GM19463 (cell line): Measurements from ENCODE around the gene CERKL.
"Not testable (repeated sequence)": the region's sequence is repeated elsewhere in the genome, so short reads cannot be mapped to it uniquely, and the experiment has no call there.

Source experiments
- ATAC-seq: cut with Tn5 transposase; IDR thresholded peaks from one replicate; pipeline ENCODE4 v1.9.1; 2021; ENCODE audit warnings: mild to moderate bottlenecking, moderate library complexity; ENCODE audit not compliant: unreplicated experiment

The CERKL gene, protein sequence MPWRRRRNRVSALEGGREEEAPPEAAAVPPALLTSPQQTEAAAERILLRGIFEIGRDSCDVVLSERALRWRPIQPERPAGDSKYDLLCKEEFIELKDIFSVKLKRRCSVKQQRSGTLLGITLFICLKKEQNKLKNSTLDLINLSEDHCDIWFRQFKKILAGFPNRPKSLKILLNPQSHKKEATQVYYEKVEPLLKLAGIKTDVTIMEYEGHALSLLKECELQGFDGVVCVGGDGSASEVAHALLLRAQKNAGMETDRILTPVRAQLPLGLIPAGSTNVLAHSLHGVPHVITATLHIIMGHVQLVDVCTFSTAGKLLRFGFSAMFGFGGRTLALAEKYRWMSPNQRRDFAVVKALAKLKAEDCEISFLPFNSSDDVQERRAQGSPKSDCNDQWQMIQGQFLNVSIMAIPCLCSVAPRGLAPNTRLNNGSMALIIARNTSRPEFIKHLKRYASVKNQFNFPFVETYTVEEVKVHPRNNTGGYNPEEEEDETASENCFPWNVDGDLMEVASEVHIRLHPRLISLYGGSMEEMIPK

DNA sequence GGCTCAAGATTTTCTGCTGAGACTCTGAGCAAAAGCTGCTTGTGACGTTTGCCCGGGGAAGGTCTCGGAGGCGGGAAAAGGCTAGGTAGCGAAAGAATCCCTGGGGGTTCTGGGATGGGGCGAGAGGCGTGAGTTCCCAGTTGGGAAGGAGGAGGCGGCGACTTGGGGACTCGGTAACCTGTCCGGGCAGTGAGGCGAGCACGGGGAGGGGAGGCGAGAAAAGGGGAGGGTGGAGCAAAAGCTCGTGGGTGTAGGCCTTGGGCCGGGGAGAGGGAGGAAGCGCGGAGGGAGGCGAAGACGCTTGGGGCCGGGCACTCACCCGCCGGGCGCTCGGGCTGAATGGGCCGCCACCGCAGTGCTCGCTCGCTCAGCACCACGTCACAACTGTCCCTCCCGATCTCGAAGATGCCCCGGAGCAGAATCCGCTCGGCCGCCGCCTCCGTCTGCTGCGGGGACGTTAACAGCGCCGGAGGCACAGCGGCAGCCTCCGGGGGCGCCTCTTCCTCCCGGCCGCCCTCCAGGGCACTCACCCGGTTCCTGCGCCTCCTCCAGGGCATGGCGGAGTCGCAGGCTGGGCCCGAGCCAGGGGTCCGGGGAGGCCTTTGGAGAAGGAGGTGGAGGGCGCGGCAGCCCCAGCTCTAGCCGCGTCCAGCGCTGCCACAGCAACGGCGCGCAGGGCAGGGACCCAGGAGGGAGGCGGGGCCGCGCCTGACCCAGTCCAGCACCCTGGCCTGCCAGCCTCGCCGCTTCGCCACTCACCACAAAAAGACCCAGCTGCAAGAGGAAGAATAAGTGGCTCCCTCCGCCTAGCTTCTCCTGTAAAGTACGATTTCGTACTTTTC, at the start of gene CERKL:
CERKL (minus strand) TSS at position 656 of the 842 bp plus-strand sequence; CDS start at position 557, 99 bp downstream.
- ATAC-seq: peak; percentile 94

GRCh38 chr2:181702519-181702918, 45.6 kb upstream of the CERKL start:
- ATAC-seq: not testable (repeated sequence)

DNA sequence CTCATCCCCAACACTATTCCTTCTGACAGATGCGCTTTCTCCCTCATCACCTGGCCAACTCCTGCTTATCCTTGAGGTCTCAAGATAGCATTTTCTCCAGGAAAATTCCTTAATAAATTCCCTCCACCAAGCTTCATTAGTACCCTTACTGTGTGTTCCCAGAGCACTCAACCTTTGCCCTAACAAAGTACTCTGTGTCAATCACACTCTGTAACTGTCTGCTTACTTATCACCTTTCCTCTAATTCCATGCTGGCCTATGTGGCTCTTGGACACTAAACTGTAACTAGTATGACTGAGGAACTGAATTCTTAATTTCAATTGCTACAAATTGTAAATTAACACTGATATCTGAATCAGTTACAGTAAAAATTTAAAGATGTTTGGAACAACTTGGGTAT, 41.3 kb upstream of the CERKL start:
- ATAC-seq: no peak

- ATAC-seq: no peak
Observed at GRCh38 chr2:181697571-181697970, 40.7 kb upstream of the CERKL start.

- ATAC-seq: no peak
Observed at GRCh38 chr2:181697126-181697525, 40.2 kb upstream of the CERKL start.

- ATAC-seq: no peak
Observed at GRCh38 chr2:181694271-181694670, 37.4 kb upstream of the CERKL start.

GRCh38 chr2:181690860-181691259, 34.0 kb upstream of the CERKL start:
- no peak for ATAC-seq

- no peak for ATAC-seq
Observed at GRCh38 chr2:181686576-181687185, 29.8 kb upstream of the CERKL start.

GRCh38 chr2:181685150-181685688, 28.3 kb upstream of the CERKL start:
- ATAC-seq: no peak

DNA sequence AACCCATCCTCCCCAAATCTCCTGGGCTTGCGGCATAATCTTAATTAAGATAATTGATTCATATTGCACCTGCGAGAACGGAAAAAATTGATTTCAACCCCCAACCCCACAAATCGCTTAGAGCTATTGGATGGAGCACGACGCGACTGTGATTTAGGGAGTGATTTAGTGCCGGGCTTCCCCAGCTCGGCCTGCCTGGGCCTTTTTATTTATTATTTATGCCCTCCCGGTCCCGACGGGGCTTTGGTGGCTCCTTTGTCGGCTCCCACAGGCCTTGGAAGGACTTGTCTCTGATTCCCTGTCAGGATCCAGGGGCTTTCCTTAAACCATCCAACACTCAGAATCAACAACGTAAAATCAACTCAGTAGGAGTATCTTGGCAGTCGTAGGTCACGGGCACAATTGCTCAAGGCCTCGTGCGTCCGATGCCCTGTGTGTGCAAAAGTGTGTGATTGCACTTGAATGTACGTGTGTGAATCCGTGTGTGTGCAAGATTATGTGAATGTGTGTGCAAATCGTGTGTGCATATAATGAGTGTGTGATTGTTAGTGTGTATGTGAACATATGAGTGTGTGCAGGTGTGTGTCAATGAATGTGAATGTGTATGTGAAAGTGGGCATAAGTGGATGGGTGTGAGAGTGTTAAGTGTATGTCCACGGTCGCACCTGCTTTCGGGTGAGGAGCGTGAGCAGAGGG, 27.7 kb upstream of the CERKL start:
- no peak for ATAC-seq

GRCh38 chr2:181683518-181684453, 26.9 kb upstream of the CERKL start:
- no peak for ATAC-seq

GRCh38 chr2:181682795-181683517, 26.1 kb upstream of the CERKL start:
- no peak for ATAC-seq

DNA sequence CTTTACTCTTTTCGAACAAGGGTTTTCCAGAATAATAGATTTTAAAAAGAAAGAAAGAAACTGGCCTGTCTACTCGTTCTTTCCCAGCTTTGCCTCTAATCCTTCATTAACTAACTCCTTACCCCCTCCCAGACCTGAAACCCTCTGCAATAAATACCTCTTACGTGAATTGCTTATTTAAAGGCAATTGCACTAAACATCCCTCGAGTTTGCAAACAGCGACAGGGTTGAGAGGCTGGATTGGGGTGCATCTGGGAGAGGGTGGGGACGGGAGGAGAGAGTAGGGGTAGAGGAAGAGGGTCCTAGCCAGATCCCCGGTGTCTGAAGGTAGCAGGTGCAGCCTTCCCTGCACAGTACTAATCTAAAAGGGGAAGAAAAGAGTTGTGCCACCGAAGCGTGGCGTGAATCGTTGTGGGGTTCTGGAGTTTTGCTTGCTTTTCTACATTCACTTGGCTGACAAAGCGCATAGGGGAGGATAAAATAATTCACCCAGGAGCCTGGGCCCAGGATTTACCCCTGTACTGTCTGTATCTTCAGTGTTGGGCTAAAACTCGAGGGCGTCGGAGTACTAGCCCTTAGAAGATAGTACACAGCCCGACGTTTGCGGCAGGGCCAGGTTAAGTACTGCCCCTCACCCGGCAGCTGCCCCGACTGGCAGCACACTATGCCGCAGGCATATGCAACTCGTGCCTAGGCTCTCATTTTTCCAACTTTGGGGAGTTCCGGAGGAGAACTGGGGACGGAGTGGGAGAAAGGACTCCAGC, 25.3 kb upstream of the CERKL start:
- no peak for ATAC-seq

DNA sequence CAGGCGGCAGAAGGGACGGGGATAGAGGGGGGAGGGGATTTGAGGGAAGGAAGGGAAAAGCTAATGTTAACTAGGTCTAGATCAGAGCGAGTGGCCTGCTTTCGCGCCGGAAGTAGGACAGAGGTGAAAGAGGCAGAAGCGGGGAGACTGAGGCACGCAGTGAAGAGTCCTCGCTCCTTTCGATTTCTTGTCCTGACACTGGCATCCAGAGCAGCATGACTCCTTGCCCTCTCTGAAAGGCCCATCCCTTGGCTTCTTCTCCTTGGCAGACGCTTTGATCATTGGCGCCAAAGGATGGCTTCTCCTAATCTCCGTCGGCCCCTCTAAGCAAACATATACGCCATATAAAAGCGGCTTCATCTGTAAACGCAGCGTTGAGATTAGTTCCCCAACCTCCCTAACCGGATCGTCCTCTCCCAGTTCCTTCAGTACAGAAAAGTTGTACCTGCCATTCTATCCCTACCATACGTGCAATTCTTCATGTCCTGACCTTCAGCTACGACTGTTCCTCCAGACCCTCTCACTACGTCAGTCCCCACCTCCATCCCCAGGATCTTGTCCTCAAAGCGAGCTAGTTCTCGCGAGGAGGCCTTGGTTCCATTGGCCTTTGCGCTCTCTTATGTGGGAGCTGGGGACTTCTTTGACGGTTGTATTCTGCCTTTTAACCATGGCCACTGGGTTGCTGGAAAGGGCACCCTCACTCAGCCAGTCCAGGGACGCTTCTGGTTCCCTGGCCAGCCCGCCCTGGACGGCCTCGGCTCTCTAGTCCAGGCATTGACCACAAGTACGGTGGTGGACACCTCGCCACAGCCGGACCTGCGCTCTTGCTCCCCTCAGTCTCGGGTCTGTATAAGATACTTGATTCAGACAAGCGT, 24.3 kb upstream of the CERKL start:
- ATAC-seq: no peak

GRCh38 chr2:181680055-181680936, 23.4 kb upstream of the CERKL start, which contains the start of gene NEUROD1:
TSS of gene NEUROD1 (minus strand) at chr2:181680517. CDS start at chr2:181678860, 1,657 bp downstream.
- ATAC-seq: no peak

GRCh38 chr2:181679544-181679979, 22.7 kb upstream of the CERKL start:
- ATAC-seq: no peak
